HepG2 (cell line): ENCODE results near the gene ZNF451. TPM values are rescaled to one million over a fixed set of nuclear protein-coding genes. Genes with fewer than 3 reads are reported as not detected.
A peak's percentile ranks its signal among the peaks of the same experiment; 100 is the strongest.

ENCODE experiments used
- POLR2A ChIP-seq, 2 experiments: IDR thresholded peaks; 2 replicates each; pipeline ENCODE4 v1.6.1; 2011; ENCODE audit warnings: low read depth in 2 of 2, low read length in 2 of 2, mild to moderate bottlenecking in 1 of 2, moderate library complexity in 1 of 2; ENCODE audit not compliant: insufficient read depth in 1 of 2
- PRMT3 ChIP-seq: sonication (generic); formaldehyde crosslinking; IDR thresholded peaks from 2 replicates; pipeline ENCODE4 v1.8.1; 2022; ENCODE audit warnings: low read depth, mild to moderate bottlenecking, moderate library complexity, missing genetic modification reagents, borderline replicate concordance
- SMYD3 ChIP-seq: sonication (generic); formaldehyde crosslinking; IDR thresholded peaks from 2 replicates; pipeline ENCODE4 v1.8.1; 2023; ENCODE audit warnings: mild to moderate bottlenecking, missing genetic modification reagents
- SP1 ChIP-seq, 2 experiments: fragments of 450-650 bp in 1 of 2; sonication (generic) in 1 of 2; formaldehyde crosslinking in 1 of 2; IDR thresholded peaks; 2 replicates each; pipeline versions ENCODE4 v1.4.0 to v1.6.1; 2016 to 2020; ENCODE audit warnings: missing genetic modification reagents in 1 of 2
- ZNF503 ChIP-seq: sonication (generic); formaldehyde crosslinking; IDR thresholded peaks from 2 replicates; pipeline ENCODE4 v1.4.0; 2020; ENCODE audit warnings: missing genetic modification reagents
- ZNF605 ChIP-seq: sonication (generic); formaldehyde crosslinking; IDR thresholded peaks from 2 replicates; pipeline ENCODE4 v1.8.0; 2022; ENCODE audit warnings: mild to moderate bottlenecking, missing genetic modification reagents
- ZNF788 ChIP-seq: sonication (generic); formaldehyde crosslinking; IDR thresholded peaks from 2 replicates; pipeline ENCODE4 v1.5.0; 2020; ENCODE audit warnings: mild to moderate bottlenecking, missing genetic modification reagents, borderline replicate concordance
- polyA plus RNA-seq, 8 experiments: library from polyadenylated mRNA; depleted of rRNA in 3 of 8; stranded (reverse) in 7 of 8; unstranded in 1 of 8; fragments of >200 nt; fragmentation: Illumina TruSeq in 4 of 8; extraction: Trizol in 4 of 8; gene quantifications; 2 replicates each; pipeline versions ENCODE4 v1.2.1 to v1.2.3, GENCODE V29; 2011 to 2016; ENCODE audit warnings: low read depth in 4 of 8, missing spikeins in 1 of 8, mixed read lengths in 1 of 8; ENCODE audit not compliant: insufficient read depth in 1 of 8
- total RNA-seq, 5 experiments: library from RNA; depleted of rRNA; stranded (reverse); fragments of >200 nt; fragmentation: Illumina TruSeq; extraction: Trizol; gene quantifications; 2 replicates each; pipeline ENCODE4 v1.2.3, GENCODE V29; 2016; ENCODE audit warnings: low read depth in 1 of 5
- TF ChIP-seq, protein P1 (sequence below): sonication (generic); formaldehyde crosslinking; IDR thresholded peaks from one replicate; pipeline ENCODE4 v1.5.1; 2020; ENCODE audit warnings: mild to moderate bottlenecking, missing genetic modification reagents; ENCODE audit errors: not compliant biosample characterization

Gene ZNF451
- total and polyA plus RNA-seq, 2 of the 13 experiments (the other 11 are each of a cell fraction or from before 2014, with no cell fraction given) = 32.1 to 65.7 TPM

DNA sequence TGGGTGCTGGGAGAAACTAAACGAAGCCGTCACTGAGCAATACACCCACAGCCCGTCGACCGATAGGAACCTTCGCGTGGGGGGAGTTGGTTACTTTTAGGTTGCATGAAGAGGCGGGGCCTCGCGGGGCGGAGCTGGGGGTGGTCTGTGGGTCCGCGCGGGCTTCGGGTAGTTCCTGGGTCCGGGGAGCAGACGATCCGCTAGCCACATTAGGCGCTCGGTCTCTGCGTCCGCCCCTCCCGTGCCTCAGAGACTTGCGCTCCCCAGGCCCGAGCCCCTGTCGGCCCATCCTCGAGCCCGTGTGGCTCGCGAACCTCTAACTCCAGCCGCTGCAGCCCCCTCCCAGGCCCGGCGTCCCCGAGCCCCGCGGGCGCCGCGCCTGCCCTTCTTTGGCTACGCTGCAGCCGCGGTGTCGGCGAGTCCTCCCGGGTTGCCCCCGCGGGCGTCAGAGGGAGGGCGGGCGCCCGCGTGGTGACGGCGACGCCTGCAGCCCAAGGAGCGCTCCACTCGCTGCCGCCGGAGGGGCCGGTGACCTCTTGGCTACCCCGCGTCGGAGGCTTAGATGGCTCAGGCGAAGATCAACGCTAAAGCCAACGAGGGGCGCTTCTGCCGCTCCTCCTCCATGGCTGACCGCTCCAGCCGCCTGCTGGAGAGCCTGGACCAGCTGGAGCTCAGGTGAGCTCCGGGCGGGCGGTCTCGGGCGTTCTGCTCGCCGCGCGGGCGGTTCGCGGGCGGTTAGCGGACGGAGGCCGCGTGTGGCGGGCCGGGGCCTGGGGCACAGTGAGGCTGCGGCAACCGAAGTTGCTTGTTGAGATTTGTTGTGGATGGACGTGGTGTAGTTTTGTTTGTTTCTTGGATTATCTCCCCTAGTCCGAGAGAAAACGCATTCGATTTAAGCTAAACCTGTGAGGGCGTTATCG lies 82.4 kb downstream of the ZNF451 start, which contains the start of gene BAG2 (continued):
- peak; percentile 79; the same call in 1 of the 2 replicates for TF ChIP-seq ZNF503 (CRISPR knock-in tag)
- peak; percentile 77; the same call in 1 of the 2 replicates for TF ChIP-seq SMYD3 (CRISPR knock-in tag)
- TF ChIP-seq, protein P1, sequence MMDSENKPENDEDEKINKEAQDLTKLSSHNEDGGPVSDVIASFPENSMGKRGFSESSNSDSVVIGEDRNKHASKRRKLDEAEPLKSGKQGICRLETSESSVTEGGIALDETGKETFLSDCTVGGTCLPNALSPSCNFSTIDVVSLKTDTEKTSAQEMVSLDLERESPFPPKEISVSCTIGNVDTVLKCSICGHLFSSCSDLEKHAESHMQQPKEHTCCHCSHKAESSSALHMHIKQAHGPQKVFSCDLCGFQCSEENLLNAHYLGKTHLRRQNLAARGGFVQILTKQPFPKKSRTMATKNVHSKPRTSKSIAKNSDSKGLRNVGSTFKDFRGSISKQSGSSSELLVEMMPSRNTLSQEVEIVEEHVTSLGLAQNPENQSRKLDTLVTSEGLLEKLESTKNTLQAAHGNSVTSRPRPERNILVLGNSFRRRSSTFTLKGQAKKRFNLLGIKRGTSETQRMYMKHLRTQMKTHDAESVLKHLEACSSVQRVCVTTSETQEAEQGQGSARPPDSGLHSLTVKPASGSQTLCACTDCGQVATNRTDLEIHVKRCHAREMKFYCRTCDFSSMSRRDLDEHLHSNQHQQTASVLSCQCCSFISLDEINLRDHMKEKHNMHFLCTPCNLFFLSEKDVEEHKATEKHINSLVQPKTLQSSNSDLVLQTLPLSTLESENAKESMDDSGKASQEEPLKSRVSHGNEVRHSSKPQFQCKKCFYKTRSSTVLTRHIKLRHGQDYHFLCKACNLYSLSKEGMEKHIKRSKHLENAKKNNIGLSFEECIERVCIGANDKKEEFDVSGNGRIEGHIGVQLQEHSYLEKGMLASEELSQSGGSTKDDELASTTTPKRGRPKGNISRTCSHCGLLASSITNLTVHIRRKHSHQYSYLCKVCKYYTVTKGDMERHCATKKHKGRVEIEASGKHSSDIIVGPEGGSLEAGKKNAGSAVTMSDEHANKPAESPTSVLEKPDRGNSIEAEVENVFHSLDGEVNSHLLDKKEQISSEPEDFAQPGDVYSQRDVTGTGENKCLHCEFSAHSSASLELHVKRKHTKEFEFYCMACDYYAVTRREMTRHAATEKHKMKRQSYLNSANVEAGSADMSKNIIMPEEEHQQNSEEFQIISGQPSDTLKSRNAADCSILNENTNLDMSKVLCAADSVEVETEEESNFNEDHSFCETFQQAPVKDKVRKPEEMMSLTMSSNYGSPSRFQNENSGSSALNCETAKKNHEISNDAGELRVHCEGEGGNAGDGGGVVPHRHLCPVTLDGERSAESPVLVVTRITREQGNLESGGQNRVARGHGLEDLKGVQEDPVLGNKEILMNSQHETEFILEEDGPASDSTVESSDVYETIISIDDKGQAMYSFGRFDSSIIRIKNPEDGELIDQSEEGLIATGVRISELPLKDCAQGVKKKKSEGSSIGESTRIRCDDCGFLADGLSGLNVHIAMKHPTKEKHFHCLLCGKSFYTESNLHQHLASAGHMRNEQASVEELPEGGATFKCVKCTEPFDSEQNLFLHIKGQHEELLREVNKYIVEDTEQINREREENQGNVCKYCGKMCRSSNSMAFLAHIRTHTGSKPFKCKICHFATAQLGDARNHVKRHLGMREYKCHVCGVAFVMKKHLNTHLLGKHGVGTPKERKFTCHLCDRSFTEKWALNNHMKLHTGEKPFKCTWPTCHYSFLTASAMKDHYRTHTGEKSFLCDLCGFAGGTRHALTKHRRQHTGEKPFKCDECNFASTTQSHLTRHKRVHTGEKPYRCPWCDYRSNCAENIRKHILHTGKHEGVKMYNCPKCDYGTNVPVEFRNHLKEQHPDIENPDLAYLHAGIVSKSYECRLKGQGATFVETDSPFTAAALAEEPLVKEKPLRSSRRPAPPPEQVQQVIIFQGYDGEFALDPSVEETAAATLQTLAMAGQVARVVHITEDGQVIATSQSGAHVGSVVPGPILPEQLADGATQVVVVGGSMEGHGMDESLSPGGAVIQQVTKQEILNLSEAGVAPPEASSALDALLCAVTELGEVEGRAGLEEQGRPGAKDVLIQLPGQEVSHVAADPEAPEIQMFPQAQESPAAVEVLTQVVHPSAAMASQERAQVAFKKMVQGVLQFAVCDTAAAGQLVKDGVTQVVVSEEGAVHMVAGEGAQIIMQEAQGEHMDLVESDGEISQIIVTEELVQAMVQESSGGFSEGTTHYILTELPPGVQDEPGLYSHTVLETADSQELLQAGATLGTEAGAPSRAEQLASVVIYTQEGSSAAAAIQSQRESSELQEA = peak; percentile 97
- TF ChIP-seq PRMT3 (CRISPR knock-in tag) = peak; percentile 87; the same call in 1 of the 2 replicates
- no peak for TF ChIP-seq SP1 (IDR thresholded peaks at IDR 0.05)
- TF ChIP-seq SP1 (CRISPR knock-in tag; IDR thresholded peaks at IDR 0.05) = peak; percentile 20; the same call in 1 of the 2 replicates
- TF ChIP-seq POLR2A (IDR thresholded peaks at IDR 0.05; ENCODE audit: insufficient read depth in 1 of 2, low read depth in 2 of 2, low read length in 2 of 2) = peak; percentile 93 to 98
- peak; percentile 75 for TF ChIP-seq ZNF788 (CRISPR knock-in tag)
- peak; percentile 81 for TF ChIP-seq ZNF605 (CRISPR knock-in tag)
